Endothelial cell of umbilical vein (primary cell): Measurements from ENCODE around the gene TBC1D24.

Experiments
- CTCF ChIP-seq, 2 donors: IDR thresholded peaks; 1 replicate in 1 of 2; 2 replicates in 1 of 2; pipeline ENCODE4 v1.5.1; 2011; ENCODE audit warnings: low read length in 2 of 2, mild to moderate bottlenecking in 2 of 2, moderate library complexity in 2 of 2, control low read depth in 1 of 2, inconsistent platforms in 1 of 2, low read depth in 1 of 2; ENCODE audit not compliant: insufficient read depth in 1 of 2; ENCODE audit errors: extremely low read depth in 1 of 2
- EZH2 ChIP-seq: IDR thresholded peaks from 2 replicates; pipeline ENCODE4 v1.6.1; 2012; ENCODE audit warnings: borderline replicate concordance, low read depth, mild to moderate bottlenecking, moderate library complexity, low read length, inconsistent platforms; ENCODE audit not compliant: severe bottlenecking
- FOS ChIP-seq: IDR thresholded peaks from 2 replicates; pipeline ENCODE4 v1.6.1; 2011; ENCODE audit warnings: mild to moderate bottlenecking, low read length, moderate library complexity, borderline replicate concordance; ENCODE audit not compliant: insufficient read depth
- GATA2 ChIP-seq: IDR thresholded peaks from 2 replicates; pipeline ENCODE4 v1.7.0; 2011; ENCODE audit warnings: low read depth, mild to moderate bottlenecking, moderate library complexity, mixed read lengths, low read length; ENCODE audit not compliant: insufficient read length, insufficient read depth
- JUN ChIP-seq: IDR thresholded peaks from 2 replicates; pipeline ENCODE4 v1.6.1; 2011; ENCODE audit warnings: borderline replicate concordance, low read depth; ENCODE audit not compliant: insufficient read length, insufficient read depth
- MAX ChIP-seq: IDR thresholded peaks from 2 replicates; pipeline ENCODE4 v1.6.1; 2011; ENCODE audit not compliant: insufficient read depth, insufficient read length
- POLR2A ChIP-seq: IDR thresholded peaks from 2 replicates; pipeline ENCODE4 v1.6.1; 2012; ENCODE audit warnings: low read depth, mild to moderate bottlenecking, control low read depth, low read length
- POLR2AphosphoS5 ChIP-seq: IDR thresholded peaks from 2 replicates; pipeline ENCODE4 v1.6.1; 2012; ENCODE audit warnings: low read depth, mild to moderate bottlenecking, control low read depth, low read length, moderate library complexity; ENCODE audit not compliant: insufficient read depth

GRCh38 chr16:2439598-2439997 is 35.3 kb upstream of the TBC1D24 start:
- TF ChIP-seq CTCF (IDR thresholded peaks at IDR 0.05; ENCODE audit: extremely low read depth in 1 of 2, insufficient read depth in 1 of 2, low read depth in 1 of 2, low read length in 2 of 2) (no peak), EZH2 (no peak), POLR2A (no peak), POLR2AphosphoS5 (no peak), MAX (no peak), JUN (no peak), FOS (no peak), GATA2 (no peak)
